Endothelial cell of umbilical vein (primary cell): ENCODE data around the gene MBOAT1.

Experiments used
- EZH2 ChIP-seq: IDR thresholded peaks from 2 replicates; pipeline ENCODE4 v1.6.1; 2012; ENCODE audit warnings: borderline replicate concordance, low read depth, mild to moderate bottlenecking, moderate library complexity, low read length, inconsistent platforms; ENCODE audit not compliant: severe bottlenecking
- FOS ChIP-seq: IDR thresholded peaks from 2 replicates; pipeline ENCODE4 v1.6.1; 2011; ENCODE audit warnings: mild to moderate bottlenecking, low read length, moderate library complexity, borderline replicate concordance; ENCODE audit not compliant: insufficient read depth
- MAX ChIP-seq: IDR thresholded peaks from 2 replicates; pipeline ENCODE4 v1.6.1; 2011; ENCODE audit not compliant: insufficient read depth, insufficient read length
- POLR2A ChIP-seq: IDR thresholded peaks from 2 replicates; pipeline ENCODE4 v1.6.1; 2012; ENCODE audit warnings: low read depth, mild to moderate bottlenecking, control low read depth, low read length
- POLR2AphosphoS5 ChIP-seq: IDR thresholded peaks from 2 replicates; pipeline ENCODE4 v1.6.1; 2012; ENCODE audit warnings: low read depth, mild to moderate bottlenecking, control low read depth, low read length, moderate library complexity; ENCODE audit not compliant: insufficient read depth
- TF ChIP-seq, protein P1 (sequence below), 2 donors: IDR thresholded peaks; 1 replicate in 1 of 2; 2 replicates in 1 of 2; pipeline ENCODE4 v1.5.1; 2011; ENCODE audit warnings: low read length in 2 of 2, mild to moderate bottlenecking in 2 of 2, moderate library complexity in 2 of 2, control low read depth in 1 of 2, inconsistent platforms in 1 of 2, low read depth in 1 of 2; ENCODE audit not compliant: insufficient read depth in 1 of 2; ENCODE audit errors: extremely low read depth in 1 of 2

- TF ChIP-seq POLR2A (no peak), MAX (no peak), EZH2 (no peak), FOS (no peak), POLR2AphosphoS5 (no peak)
- TF ChIP-seq, protein P1, sequence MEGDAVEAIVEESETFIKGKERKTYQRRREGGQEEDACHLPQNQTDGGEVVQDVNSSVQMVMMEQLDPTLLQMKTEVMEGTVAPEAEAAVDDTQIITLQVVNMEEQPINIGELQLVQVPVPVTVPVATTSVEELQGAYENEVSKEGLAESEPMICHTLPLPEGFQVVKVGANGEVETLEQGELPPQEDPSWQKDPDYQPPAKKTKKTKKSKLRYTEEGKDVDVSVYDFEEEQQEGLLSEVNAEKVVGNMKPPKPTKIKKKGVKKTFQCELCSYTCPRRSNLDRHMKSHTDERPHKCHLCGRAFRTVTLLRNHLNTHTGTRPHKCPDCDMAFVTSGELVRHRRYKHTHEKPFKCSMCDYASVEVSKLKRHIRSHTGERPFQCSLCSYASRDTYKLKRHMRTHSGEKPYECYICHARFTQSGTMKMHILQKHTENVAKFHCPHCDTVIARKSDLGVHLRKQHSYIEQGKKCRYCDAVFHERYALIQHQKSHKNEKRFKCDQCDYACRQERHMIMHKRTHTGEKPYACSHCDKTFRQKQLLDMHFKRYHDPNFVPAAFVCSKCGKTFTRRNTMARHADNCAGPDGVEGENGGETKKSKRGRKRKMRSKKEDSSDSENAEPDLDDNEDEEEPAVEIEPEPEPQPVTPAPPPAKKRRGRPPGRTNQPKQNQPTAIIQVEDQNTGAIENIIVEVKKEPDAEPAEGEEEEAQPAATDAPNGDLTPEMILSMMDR (IDR thresholded peaks at IDR 0.05; ENCODE audit: extremely low read depth in 1 of 2, insufficient read depth in 1 of 2, low read depth in 1 of 2, low read length in 2 of 2), result no peak
Observed at GRCh38 chr6:20188630-20189075, 23.6 kb downstream of the MBOAT1 start.
